Activated naive CD4-positive, alpha-beta T cell treated with anti-CD3 and anti-CD28 coated beads, Interleukin-2, amount 50 U/mL, for 72 hours (primary cell): ENCODE results near the gene DAB1. TPM values are rescaled to one million over a fixed set of nuclear protein-coding genes. Genes with fewer than 3 reads are reported as not detected.
"Not testable (repeated sequence)": the region's sequence is repeated elsewhere in the genome, so short reads cannot be mapped to it uniquely, and the experiment has no call there.

ENCODE experiments used
- ATAC-seq, 2 donors: fragments of 150-1000 bp; cut with Tn5 transposase; 2 replicates each; pipeline ENCODE4 v1.10.0; 2021; ENCODE audit warnings: mild to moderate bottlenecking in 2 of 2, moderate library complexity in 2 of 2
- DNase-seq, 2 donors: peaks; one replicate each; pipeline ENCODE4 v3.0.0; 2021 to 2022; ENCODE audit warnings: low spot score in 2 of 2
- H3K27ac Mint-ChIP-seq, 2 donors: one replicate each; pipeline ENCODE4 v1.8.0; 2022; ENCODE audit warnings: mild to moderate bottlenecking in 2 of 2, mixed read lengths in 2 of 2
- H3K36me3 Mint-ChIP-seq, 2 donors: one replicate each; pipeline ENCODE4 v1.8.0; 2022; ENCODE audit warnings: mixed read lengths in 2 of 2
- H3K9me3 Mint-ChIP-seq, 2 donors: one replicate each; pipeline ENCODE4 v1.8.0; 2022; ENCODE audit warnings: mixed read lengths in 2 of 2
- total RNA-seq, 2 donors: library from RNA; stranded (reverse); gene quantifications; one replicate each; pipeline ENCODE4 v1.2.3, GENCODE V29; 2022

The DAB1 gene
- total RNA-seq, 2 donors from 2014 or later: 0.14 TPM; not detected in 1

- Mint-ChIP-seq H3K27ac (no peak overlapping the region), H3K9me3 (peaks cover 0 to 4% of the 10 kb centered on the region in 2 donors), H3K36me3 (no peaks in the 10 kb centered on the region)
- no peak for DNase-seq
- ATAC-seq: no peak
These were observed 77.9 kb downstream of the DAB1 start for GRCh38 chr1:57345916-57346315.

GRCh38 chr1:57344265-57344664, 79.6 kb downstream of the DAB1 start:
- ATAC-seq (no peak), DNase-seq (no peak)
- Mint-ChIP-seq H3K27ac (no peak overlapping the region), H3K9me3 (peaks cover 0 to 4% of the 10 kb centered on the region in 2 donors), H3K36me3 (no peaks in the 10 kb centered on the region)

GRCh38 chr1:57343298-57343915, 80.5 kb downstream of the DAB1 start:
- not testable (repeated sequence) for H3K27ac Mint-ChIP-seq, H3K36me3 Mint-ChIP-seq, H3K9me3 Mint-ChIP-seq, ATAC-seq, DNase-seq

- Mint-ChIP-seq H3K27ac (no peak overlapping the region), H3K36me3 (no peaks in the 10 kb centered on the region), H3K9me3 (peaks cover 0 to 2% of the 10 kb centered on the region in 2 donors)
- DNase-seq (no peak), ATAC-seq (no peak)
These were observed 82.1 kb downstream of the DAB1 start for GRCh38 chr1:57341721-57342120.

- DNase-seq (no peak), ATAC-seq (no peak)
- Mint-ChIP-seq H3K36me3 (no peaks in the 10 kb centered on the region), H3K27ac (no peak overlapping the region), H3K9me3 (no peaks in the 10 kb centered on the region)
These were observed 83.4 kb downstream of the DAB1 start for GRCh38 chr1:57340334-57341070.

- H3K36me3 Mint-ChIP-seq: no peaks in the 10 kb centered on the region
- no peak for ATAC-seq
- peaks cover 4 to 5% of the 10 kb centered on the region in 2 donors for H3K9me3 Mint-ChIP-seq
- no peak overlapping the region for H3K27ac Mint-ChIP-seq
- DNase-seq: no peak
These were observed 86.2 kb downstream of the DAB1 start for GRCh38 chr1:57337623-57338022.

GRCh38 chr1:57336793-57337192, 87.1 kb downstream of the DAB1 start:
- no peak overlapping the region for H3K27ac Mint-ChIP-seq
- ATAC-seq: no peak
- no peak for DNase-seq
- no peaks in the 10 kb centered on the region for H3K36me3 Mint-ChIP-seq
- H3K9me3 Mint-ChIP-seq: peaks cover 4 to 6% of the 10 kb centered on the region in 2 donors

GRCh38 chr1:57331620-57332019, 92.2 kb downstream of the DAB1 start:
- no peak for ATAC-seq
- Mint-ChIP-seq H3K27ac (no peak overlapping the region), H3K36me3 (peaks cover 0 to 8% of the 10 kb centered on the region in 2 donors)

GRCh38 chr1:57329937-57330336, 93.9 kb downstream of the DAB1 start:
- no peak for DNase-seq
- peaks cover 0 to 8% of the 10 kb centered on the region in 2 donors for H3K36me3 Mint-ChIP-seq
- no peak for ATAC-seq
- peaks cover 4 to 16% of the 10 kb centered on the region in 2 donors for H3K9me3 Mint-ChIP-seq
- no peak overlapping the region for H3K27ac Mint-ChIP-seq

More at GRCh38 chr1:57331620-57332019, 92.2 kb downstream of the DAB1 start:
- DNase-seq: no peak
- H3K9me3 Mint-ChIP-seq: peaks cover 4 to 16% of the 10 kb centered on the region in 2 donors

- no peak for ATAC-seq
- no peak overlapping the region for H3K27ac Mint-ChIP-seq
- peaks cover 4 to 16% of the 10 kb centered on the region in 2 donors for H3K9me3 Mint-ChIP-seq
- H3K36me3 Mint-ChIP-seq: peaks cover 0 to 8% of the 10 kb centered on the region in 2 donors
- no peak for DNase-seq
These were observed 94.8 kb downstream of the DAB1 start for GRCh38 chr1:57329001-57329527.

- Mint-ChIP-seq H3K27ac (no peak overlapping the region), H3K36me3 (peaks cover 0 to 8% of the 10 kb centered on the region in 2 donors), H3K9me3 (peaks cover 3 to 13% of the 10 kb centered on the region in 2 donors)
- ATAC-seq (no peak), DNase-seq (no peak)
These were observed 95.9 kb downstream of the DAB1 start for GRCh38 chr1:57327946-57328345.

- DNase-seq: no peak
- H3K9me3 Mint-ChIP-seq: peaks cover 0 to 9% of the 10 kb centered on the region in 2 donors
- H3K36me3 Mint-ChIP-seq: peaks cover 0 to 8% of the 10 kb centered on the region in 2 donors
- no peak for ATAC-seq
- H3K27ac Mint-ChIP-seq: no peak overlapping the region
These were observed 96.5 kb downstream of the DAB1 start for GRCh38 chr1:57327336-57327735.

GRCh38 chr1:57325536-57325935, 98.3 kb downstream of the DAB1 start:
- ATAC-seq (no peak), DNase-seq (no peak)
- peaks cover 0 to 12% of the 10 kb centered on the region in 2 donors for H3K36me3 Mint-ChIP-seq
- H3K27ac Mint-ChIP-seq: no peak overlapping the region
- H3K9me3 Mint-ChIP-seq: peaks cover 0 to 4% of the 10 kb centered on the region in 2 donors

GRCh38 chr1:57325117-57325516, 98.7 kb downstream of the DAB1 start:
- ATAC-seq: no peak
- H3K36me3 Mint-ChIP-seq: peaks cover 0 to 12% of the 10 kb centered on the region in 2 donors
- no peak for DNase-seq
- H3K9me3 Mint-ChIP-seq: peaks cover 0 to 3% of the 10 kb centered on the region in 2 donors
- H3K27ac Mint-ChIP-seq: no peak overlapping the region

GRCh38 chr1:57324388-57324787, 99.5 kb downstream of the DAB1 start:
- no peak for DNase-seq

GRCh38 chr1:57321776-57322175, 102.1 kb downstream of the DAB1 start:
- Mint-ChIP-seq H3K27ac (no peak overlapping the region), H3K36me3 (peaks cover 0 to 4% of the 10 kb centered on the region in 2 donors), H3K9me3 (no peaks in the 10 kb centered on the region)
- ATAC-seq (no peak), DNase-seq (no peak)

More at GRCh38 chr1:57324388-57324787, 99.5 kb downstream of the DAB1 start:
- Mint-ChIP-seq H3K36me3 (peaks cover 0 to 12% of the 10 kb centered on the region in 2 donors), H3K9me3 (peaks cover 0 to 3% of the 10 kb centered on the region in 2 donors), H3K27ac (no peak overlapping the region)
- ATAC-seq: no peak

- Mint-ChIP-seq H3K9me3 (peaks cover 0 to 3% of the 10 kb centered on the region in 2 donors), H3K27ac (no peak overlapping the region), H3K36me3 (peaks cover 0 to 4% of the 10 kb centered on the region in 2 donors)
- no peak for ATAC-seq
- no peak for DNase-seq
These were observed 104.1 kb downstream of the DAB1 start for GRCh38 chr1:57319791-57320190.
